Cardiac muscle cell (in vitro differentiated cells and primary cell): ENCODE results near the gene MCEMP1. TPM values are rescaled to one million over a fixed set of nuclear protein-coding genes. Genes with fewer than 3 reads are reported as not detected.

Experiments
- DNase-seq, 2 donors: peaks; one replicate each; pipeline versions ENCODE4 v3.0.0 to v3.0.0-alpha.2; 2010 to 2017; ENCODE audit warnings: low read depth in 1 of 2, low spot score in 1 of 2
- H3K27ac ChIP-seq: fragments of 200-600 bp; sonication (generic); 2 replicates; pipeline ENCODE4 v1.5.1; 2016
- H3K27me3 ChIP-seq: fragments of 200-600 bp; sonication (generic); 2 replicates; pipeline ENCODE4 v1.6.0; 2016; ENCODE audit warnings: control low read depth
- H3K36me3 ChIP-seq: fragments of 200-600 bp; sonication (generic); 2 replicates; pipeline ENCODE4 v1.5.1; 2016; ENCODE audit warnings: control low read depth
- H3K4me1 ChIP-seq: fragments of 200-600 bp; sonication (generic); 2 replicates; pipeline ENCODE4 v1.8.1; 2017; ENCODE audit warnings: low read depth, mild to moderate bottlenecking, mixed run types
- H3K4me3 ChIP-seq: fragments of 200-600 bp; sonication (generic); 2 replicates; pipeline ENCODE4 v1.5.1; 2016; ENCODE audit warnings: mild to moderate bottlenecking
- H3K9me3 ChIP-seq: fragments of 200-600 bp; sonication (generic); 2 replicates; pipeline ENCODE4 v1.5.1; 2017; ENCODE audit warnings: low read depth, mild to moderate bottlenecking, control low read depth
- CTCF ChIP-seq: IDR thresholded peaks from 2 replicates; pipeline ENCODE4 v1.5.1; 2012; ENCODE audit warnings: low read depth, mild to moderate bottlenecking, low read length
- polyA plus RNA-seq: library from polyadenylated mRNA; unstranded; fragments of >200 nt; fragmentation: Nextera tagmentation; extraction: Ambion mirVana; gene quantifications from 2 replicates; pipeline ENCODE4 v1.2.1, GENCODE V29; 2016
- total RNA-seq: library from RNA; depleted of rRNA; stranded (reverse); fragments of >200 nt; gene quantifications from 2 replicates; pipeline ENCODE4 v1.2.3, GENCODE V29; 2016

Gene MCEMP1
- total and polyA plus RNA-seq, 2 experiments from 2014 or later: not detected

DNA sequence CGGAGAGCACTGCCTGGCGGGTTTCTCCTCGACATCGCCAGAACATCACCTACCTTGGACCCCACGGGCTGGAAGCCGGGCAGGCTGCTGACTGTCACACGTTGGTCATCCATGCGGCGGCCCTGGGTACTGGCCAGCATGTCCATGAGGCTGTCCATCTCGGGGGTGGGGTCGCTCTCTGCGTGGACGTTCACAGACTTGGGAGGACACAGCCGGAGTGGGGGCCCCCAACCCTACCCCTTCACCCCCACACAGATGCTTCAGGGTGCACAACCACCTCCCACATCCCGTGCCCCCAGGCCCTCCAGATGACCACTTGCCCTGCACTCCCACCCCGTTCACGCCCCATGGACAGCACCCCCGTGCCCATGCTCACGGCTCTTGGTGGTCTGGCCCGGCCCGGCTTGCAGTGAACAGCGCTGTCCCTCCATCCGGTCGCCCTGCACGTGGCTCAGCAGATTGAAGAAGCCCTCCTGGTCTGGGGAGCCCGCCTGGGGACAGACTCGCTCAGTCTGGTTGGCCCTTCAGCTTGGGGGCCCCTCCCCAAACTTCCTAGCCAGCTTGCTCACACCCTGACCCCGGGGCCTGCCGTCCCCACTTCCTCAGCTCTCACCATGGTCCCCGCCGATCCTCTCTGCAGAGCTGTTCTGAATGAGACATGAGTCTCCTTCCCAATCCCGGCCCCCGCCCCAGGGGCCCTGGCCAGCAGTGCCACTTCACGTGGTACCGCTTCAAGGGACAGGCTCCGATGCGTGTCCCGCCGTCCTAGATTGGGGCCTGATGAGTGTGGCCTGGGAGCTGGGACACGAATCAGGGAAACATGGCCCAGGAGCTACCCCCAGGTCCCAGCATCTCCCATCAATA, 44.3 kb upstream of the MCEMP1 start:
- TF ChIP-seq CTCF: no peak
- Histone ChIP-seq H3K27ac (no peak overlapping the region), H3K36me3 (no peaks in the 10 kb centered on the region), H3K27me3 (no peaks in the 10 kb centered on the region), H3K4me1 (peaks cover 9% of the 10 kb centered on the region), H3K4me3 (no peak overlapping the region), H3K9me3 (no peaks in the 10 kb centered on the region)
- DNase-seq: no peak

GRCh38 chr19:7633698-7634097, 43.2 kb upstream of the MCEMP1 start, which contains the start of gene PCP2:
Gene PCP2, minus strand, starts transcription at chr19:7633719. Its CDS starts 262 bp downstream, at chr19:7633457.
- Histone ChIP-seq H3K27ac (no peak within 1 kb of the TSS), H3K4me3 (no peak within 1 kb of the TSS), H3K9me3 (no peaks in the 10 kb centered on the region), H3K27me3 (no peaks in the 10 kb centered on the region), H3K36me3 (no peaks in the 10 kb centered on the region), H3K4me1 (peaks cover 5% of the 10 kb centered on the region)
- no peak for DNase-seq
- no peak for TF ChIP-seq CTCF

DNA sequence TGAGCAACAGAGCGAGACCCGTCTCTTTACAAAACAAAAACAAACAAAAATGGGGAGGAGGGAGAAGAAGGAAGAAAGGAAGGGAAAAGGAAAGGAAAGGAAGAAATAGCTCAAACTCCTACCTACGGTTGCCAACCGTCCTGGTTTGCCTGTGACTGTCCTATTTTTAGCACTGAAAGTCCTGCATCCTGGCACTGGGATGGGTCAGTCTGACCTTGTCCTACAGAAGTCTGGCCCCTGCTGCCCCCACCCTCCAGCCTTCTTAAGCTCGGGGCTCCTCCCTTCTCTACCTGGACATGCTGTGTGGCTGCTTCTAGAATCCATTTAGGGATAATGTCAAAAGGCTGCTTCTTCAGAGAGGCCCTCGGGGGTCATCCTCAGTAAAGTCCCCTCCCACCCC, 41.2 kb upstream of the MCEMP1 start:
- H3K4me3 ChIP-seq: no peak overlapping the region
- H3K36me3 ChIP-seq: no peaks in the 10 kb centered on the region
- H3K27me3 ChIP-seq: no peaks in the 10 kb centered on the region
- TF ChIP-seq CTCF: no peak
- no peak overlapping the region for H3K27ac ChIP-seq
- H3K4me1 ChIP-seq: peaks cover 4% of the 10 kb centered on the region
- H3K9me3 ChIP-seq: no peaks in the 10 kb centered on the region
- no peak for DNase-seq

GRCh38 chr19:7636317-7636690, 40.6 kb upstream of the MCEMP1 start:
- Histone ChIP-seq H3K27me3 (no peaks in the 10 kb centered on the region), H3K27ac (no peak overlapping the region), H3K9me3 (no peaks in the 10 kb centered on the region), H3K4me1 (peaks cover 4% of the 10 kb centered on the region), H3K36me3 (no peaks in the 10 kb centered on the region), H3K4me3 (no peak overlapping the region)
- DNase-seq: no peak
- no peak for TF ChIP-seq CTCF

DNA sequence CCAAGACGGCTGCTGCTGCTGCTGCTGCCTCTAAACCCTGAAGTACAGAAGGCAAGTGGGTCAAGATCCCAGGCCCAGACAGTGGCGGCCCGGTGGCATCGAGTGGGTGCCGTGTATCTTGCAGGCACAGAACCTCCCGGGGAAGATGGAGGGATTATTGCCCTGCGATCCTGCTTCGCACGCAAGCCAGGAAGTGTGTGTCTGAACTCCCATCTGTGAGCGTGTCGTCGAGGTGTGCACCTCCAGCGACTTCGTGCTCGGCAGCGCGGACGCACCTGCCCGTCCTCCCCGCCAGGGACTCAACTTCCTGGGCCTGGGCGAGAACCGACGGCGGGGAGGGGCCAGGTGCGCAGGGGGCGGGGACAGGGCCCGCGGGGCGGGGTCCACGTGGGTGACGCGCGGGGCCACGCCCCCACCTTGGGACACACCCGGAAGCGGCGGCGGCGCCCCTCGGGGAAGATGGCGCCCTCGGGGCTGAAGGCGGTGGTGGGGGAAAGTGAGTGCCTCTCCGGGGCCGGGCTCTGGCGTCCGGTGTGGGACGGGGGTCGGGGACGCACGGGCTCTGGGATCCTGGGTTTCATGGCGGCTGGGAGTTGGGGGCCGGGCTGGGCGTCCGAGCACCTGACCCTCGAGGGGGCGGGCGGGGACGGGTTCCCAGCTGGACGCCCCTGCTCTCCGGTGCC, 40.1 kb upstream of the MCEMP1 start, which contains the start of gene STXBP2:
TSS of gene STXBP2 (plus strand) at position 420 of the 683 bp plus-strand sequence. CDS start at position 460, 40 bp downstream.
- H3K27ac ChIP-seq: no peak within 1 kb of the TSS
- no peaks in the 10 kb centered on the region for H3K36me3 ChIP-seq
- DNase-seq: peak; percentile 65 to 70
- peaks cover 4% of the 10 kb centered on the region for H3K4me1 ChIP-seq
- peak within 1 kb of the TSS; percentile 29 for H3K4me3 ChIP-seq
- H3K9me3 ChIP-seq: no peaks in the 10 kb centered on the region
- no peak for TF ChIP-seq CTCF
- no peaks in the 10 kb centered on the region for H3K27me3 ChIP-seq
